Measurements from ENCODE around the gene PDZD11. TPM values are rescaled to one million over a fixed set of nuclear protein-coding genes. Genes with fewer than 3 reads are reported as not detected.

Gene PDZD11, protein sequence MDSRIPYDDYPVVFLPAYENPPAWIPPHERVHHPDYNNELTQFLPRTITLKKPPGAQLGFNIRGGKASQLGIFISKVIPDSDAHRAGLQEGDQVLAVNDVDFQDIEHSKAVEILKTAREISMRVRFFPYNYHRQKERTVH
- total RNA-seq: 10 to 100 TPM in 4 of 5 experiments, 1 to 10 TPM in 1; 5.9 to 34.1 (median 10.8) TPM
- 10 to 100 TPM; 25.6 to 36.7 TPM for polyA plus RNA-seq
- total RNA-seq: 7.5 reads per million, percentile 31 among the genes with 10 or more reads in this experiment

DNA sequence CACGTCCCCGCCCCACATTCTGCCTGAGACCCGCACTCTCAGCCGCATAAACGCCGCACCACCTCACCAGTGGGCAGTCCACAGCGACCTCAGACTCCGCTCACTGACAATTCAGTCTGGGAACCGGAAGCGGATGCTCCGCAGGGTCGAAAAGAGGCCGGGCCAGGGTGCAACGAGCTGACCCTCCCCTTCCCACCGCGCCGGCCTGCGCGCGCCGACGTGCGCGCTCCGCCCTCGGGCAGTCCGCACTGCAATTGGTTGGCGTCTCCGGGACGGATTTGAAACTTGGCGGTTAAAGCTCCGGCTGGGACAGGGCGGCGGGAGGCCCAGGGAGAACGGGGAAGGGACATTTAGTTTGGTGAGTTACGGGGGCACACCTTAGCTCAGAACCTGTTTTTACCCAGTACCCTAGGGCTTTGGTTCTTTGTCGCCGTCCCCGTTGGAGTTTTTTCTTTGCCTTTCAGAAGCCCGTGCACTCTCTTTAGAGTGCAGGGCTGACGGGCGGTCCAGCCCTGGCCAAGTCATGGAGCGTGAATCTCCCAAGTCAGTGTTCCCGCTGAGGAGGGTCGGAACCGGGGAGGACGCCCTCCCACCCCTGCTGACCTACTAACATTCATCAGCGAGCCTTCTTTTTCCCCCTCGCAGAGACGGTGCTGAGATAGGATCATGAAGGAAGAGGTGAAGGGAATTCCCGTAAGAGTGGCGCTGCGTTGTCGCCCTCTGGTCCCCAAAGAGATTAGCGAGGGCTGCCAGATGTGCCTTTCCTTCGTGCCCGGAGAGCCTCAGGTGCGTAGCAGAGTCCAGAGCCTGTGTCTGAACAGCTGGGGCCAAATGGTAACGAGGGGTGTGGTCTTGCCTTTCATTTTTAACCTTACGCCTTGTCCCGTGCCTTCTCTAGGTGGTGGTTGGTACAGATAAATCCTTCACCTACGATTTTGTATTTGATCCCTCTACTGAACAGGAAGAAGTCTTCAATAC lies at the start of gene PDZD11, which contains the start of gene KIF4A:
Gene PDZD11, minus strand, starts transcription at position 135 of the 978 bp plus-strand sequence. CDS start 586 bp downstream, outside the sequence.
Gene KIF4A, plus strand, starts transcription at position 312 of the 978 bp plus-strand sequence. Its CDS starts 355 bp downstream, at position 667.
- Mint-ChIP-seq H3K27me3 (no peaks in the 10 kb centered on the region), H3K9me3 (peaks cover 0 to 2% (median 0%) of the 10 kb centered on the region in 11 donors), H3K4me3 (peak within 1 kb of the TSS; percentile 84 to 93 (median 88)), H3K36me3 (peaks cover 0 to 11% (median 6%) of the 10 kb centered on the region in 5 donors), H3K4me1 (peaks cover 0 to 27% (median 15%) of the 10 kb centered on the region in 7 donors), H3K27ac (peak within 1 kb of the TSS; percentile 36 to 92 (median 84))
- CTCF ChIA-PET: interaction anchor here (0.7 kb wide), 1 partner anchor 13 kb away, joined by 4 read pairs; no protein-coding TSS in a partner anchor
- H3K4me1 ChIP-seq (ENCODE audit: control insufficient read depth in 2 of 2, insufficient read depth in 2 of 2, low read length in 2 of 2): peaks cover 5 to 9% of the 10 kb centered on the region in 2 donors
- H3K36me3 ChIP-seq (ENCODE audit: control insufficient read depth in 2 of 3, insufficient read depth in 3 of 3, low read length in 3 of 3): peaks cover 0 to 10% (median 0%) of the 10 kb centered on the region in 3 experiments
- no peaks in the 10 kb centered on the region for H3K27me3 ChIP-seq (ENCODE audit: control insufficient read depth in 2 of 2, insufficient read depth in 2 of 2, low read length in 2 of 2)
- intact Hi-C loops (cut with micrococcal nuclease): loop anchor here (1.0 to 10.0 kb wide), 6 partner anchors 47 to 675 kb away; partner anchors contain the start of genes IGBP1 (in 2 of the 2) and EDA (in 1 of the 2)
- POLR2A ChIA-PET: interaction anchor here (0.6 to 1.4 kb wide), 3 partner anchors 109 to 156 kb away, joined by 3 to 6 read pairs (median 3); no protein-coding TSS in a partner anchor
- ATAC-seq (peak; percentile 99), DNase-seq (peak; percentile 47 to 86 (median 63))
- H3K4me3 ChIP-seq (ENCODE audit: low read length): peak within 1 kb of the TSS; percentile 89
- no peaks in the 10 kb centered on the region for H3K9me3 ChIP-seq (ENCODE audit: control insufficient read depth in 2 of 3, low read length in 3 of 3)
- peak within 1 kb of the TSS; percentile 60 for H3K27ac ChIP-seq (ENCODE audit: low read depth, low read length)

DNA sequence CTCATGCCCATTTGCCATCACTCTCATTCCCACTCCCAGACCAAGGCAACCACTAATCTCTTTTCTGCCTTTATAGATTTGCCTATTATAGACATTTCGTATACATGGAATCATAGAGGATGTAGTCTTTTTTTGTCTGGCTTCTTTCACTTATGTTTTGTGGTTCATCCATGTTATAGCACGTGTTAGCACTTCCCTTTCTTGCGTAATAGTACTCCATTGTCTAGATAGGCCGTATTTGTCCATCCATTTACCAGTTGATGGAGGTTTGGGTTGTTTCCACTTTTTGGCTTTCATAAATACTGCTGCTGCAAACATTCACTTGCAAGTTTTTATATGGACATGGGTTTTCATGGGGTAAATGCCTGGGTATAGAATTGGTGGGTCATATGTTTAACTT lies 48.6 kb upstream of the PDZD11 start:
- no peaks in the 10 kb centered on the region for H3K9me3 ChIP-seq (ENCODE audit: control insufficient read depth in 2 of 3, low read length in 3 of 3)
- H3K4me1 Mint-ChIP-seq: peaks cover 0 to 15% (median 0%) of the 10 kb centered on the region in 7 donors
- H3K27me3 Mint-ChIP-seq: no peaks in the 10 kb centered on the region
- DNase-seq (no peak), ATAC-seq (no peak)
- H3K4me3 ChIP-seq (ENCODE audit: low read length): no peak overlapping the region
- no peaks in the 10 kb centered on the region for H3K4me1 ChIP-seq (ENCODE audit: control insufficient read depth in 2 of 2, insufficient read depth in 2 of 2, low read length in 2 of 2)
- no peak overlapping the region for H3K27ac ChIP-seq (ENCODE audit: low read depth, low read length)
- H3K36me3 Mint-ChIP-seq: peaks cover 0 to 23% (median 0%) of the 10 kb centered on the region in 5 donors
- CTCF ChIA-PET: no interaction called here
- H3K27me3 ChIP-seq (ENCODE audit: control insufficient read depth in 2 of 2, insufficient read depth in 2 of 2, low read length in 2 of 2): no peaks in the 10 kb centered on the region
- H3K9me3 Mint-ChIP-seq: no peaks in the 10 kb centered on the region
- no peak overlapping the region for H3K4me3 Mint-ChIP-seq
- POLR2A ChIA-PET: no interaction called here
- no peaks in the 10 kb centered on the region for H3K36me3 ChIP-seq (ENCODE audit: control insufficient read depth in 2 of 3, insufficient read depth in 3 of 3, low read length in 3 of 3)
- no peak overlapping the region for H3K27ac Mint-ChIP-seq
- intact Hi-C loops (cut with micrococcal nuclease): no loop called here

DNA sequence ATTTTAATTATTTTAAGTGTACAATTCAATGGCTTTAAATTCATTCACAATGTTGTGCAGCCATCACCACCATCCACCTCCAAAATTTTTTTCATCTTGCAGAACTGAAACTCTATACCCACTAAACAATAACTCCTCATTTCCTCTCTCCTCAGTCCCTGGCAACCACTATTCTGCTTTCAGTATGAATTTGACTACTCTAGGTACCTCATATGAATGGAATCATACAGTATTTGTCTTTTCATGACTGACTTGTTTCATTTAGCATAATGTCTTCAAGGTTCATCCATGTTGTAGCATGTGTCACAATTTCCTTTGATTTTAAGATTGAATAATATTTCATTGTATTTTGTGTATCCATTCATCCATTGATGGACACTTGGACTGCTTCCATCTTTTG lies 47.0 kb upstream of the PDZD11 start:
- Mint-ChIP-seq H3K27me3 (no peaks in the 10 kb centered on the region), H3K4me1 (peaks cover 0 to 15% (median 0%) of the 10 kb centered on the region in 7 donors), H3K9me3 (no peaks in the 10 kb centered on the region), H3K27ac (peak overlapping the region in 1 of 9 donors; percentile 51), H3K4me3 (peak overlapping the region in 1 of 10 donors; percentile 39), H3K36me3 (peaks cover 0 to 27% (median 0%) of the 10 kb centered on the region in 5 donors)
- no peaks in the 10 kb centered on the region for H3K4me1 ChIP-seq (ENCODE audit: control insufficient read depth in 2 of 2, insufficient read depth in 2 of 2, low read length in 2 of 2)
- H3K27me3 ChIP-seq (ENCODE audit: control insufficient read depth in 2 of 2, insufficient read depth in 2 of 2, low read length in 2 of 2): no peaks in the 10 kb centered on the region
- H3K27ac ChIP-seq (ENCODE audit: low read depth, low read length): no peak overlapping the region
- no peak overlapping the region for H3K4me3 ChIP-seq (ENCODE audit: low read length)
- DNase-seq: no peak
- ChIA-PET CTCF (no interaction called here), POLR2A (no interaction called here)
- no peak for ATAC-seq
- intact Hi-C loops (cut with micrococcal nuclease): loop anchor here in 1 of 2 donors (2.0 kb wide), 1 partner anchor 46 kb away; the partner anchor contains the start of gene KIF4A
- no peaks in the 10 kb centered on the region for H3K9me3 ChIP-seq (ENCODE audit: control insufficient read depth in 2 of 3, low read length in 3 of 3)
- H3K36me3 ChIP-seq (ENCODE audit: control insufficient read depth in 2 of 3, insufficient read depth in 3 of 3, low read length in 3 of 3): no peaks in the 10 kb centered on the region

DNA sequence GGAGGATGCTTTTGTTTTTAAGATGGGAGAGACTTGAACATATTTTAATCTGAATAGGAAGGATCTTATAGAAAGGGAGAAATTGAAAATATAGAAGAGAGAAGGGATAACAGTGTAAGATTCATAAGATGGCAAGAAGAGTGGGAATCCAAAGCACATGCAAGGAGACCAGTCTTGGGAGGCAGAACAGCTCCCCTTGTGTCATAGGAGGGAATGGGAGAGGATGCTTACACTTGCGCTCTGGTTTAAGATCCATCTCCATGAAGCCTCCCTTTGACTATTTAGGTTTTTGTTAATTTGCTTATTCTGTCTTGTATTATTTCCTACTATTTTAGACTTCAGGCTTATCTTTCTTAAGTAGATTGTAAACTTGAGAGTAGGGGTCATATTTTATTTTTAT lies 42.9 kb upstream of the PDZD11 start:
- Histone ChIP-seq H3K27ac (ENCODE audit: low read depth, low read length) (no peak overlapping the region), H3K9me3 (ENCODE audit: control insufficient read depth in 2 of 3, low read length in 3 of 3) (no peaks in the 10 kb centered on the region), H3K36me3 (ENCODE audit: control insufficient read depth in 2 of 3, insufficient read depth in 3 of 3, low read length in 3 of 3) (no peaks in the 10 kb centered on the region), H3K4me1 (ENCODE audit: control insufficient read depth in 2 of 2, insufficient read depth in 2 of 2, low read length in 2 of 2) (no peaks in the 10 kb centered on the region), H3K4me3 (ENCODE audit: low read length) (no peak overlapping the region), H3K27me3 (ENCODE audit: control insufficient read depth in 2 of 2, insufficient read depth in 2 of 2, low read length in 2 of 2) (no peaks in the 10 kb centered on the region)
- no peak for ATAC-seq
- intact Hi-C loops (cut with micrococcal nuclease): no loop called here
- peaks cover 0 to 13% (median 0%) of the 10 kb centered on the region in 7 donors for H3K4me1 Mint-ChIP-seq
- POLR2A ChIA-PET: no interaction called here
- no peak for DNase-seq
- H3K27me3 Mint-ChIP-seq: no peaks in the 10 kb centered on the region
- CTCF ChIA-PET: no interaction called here
- H3K9me3 Mint-ChIP-seq: no peaks in the 10 kb centered on the region
- H3K27ac Mint-ChIP-seq: no peak overlapping the region
- peaks cover 0 to 31% (median 0%) of the 10 kb centered on the region in 5 donors for H3K36me3 Mint-ChIP-seq
- no peak overlapping the region for H3K4me3 Mint-ChIP-seq

DNA sequence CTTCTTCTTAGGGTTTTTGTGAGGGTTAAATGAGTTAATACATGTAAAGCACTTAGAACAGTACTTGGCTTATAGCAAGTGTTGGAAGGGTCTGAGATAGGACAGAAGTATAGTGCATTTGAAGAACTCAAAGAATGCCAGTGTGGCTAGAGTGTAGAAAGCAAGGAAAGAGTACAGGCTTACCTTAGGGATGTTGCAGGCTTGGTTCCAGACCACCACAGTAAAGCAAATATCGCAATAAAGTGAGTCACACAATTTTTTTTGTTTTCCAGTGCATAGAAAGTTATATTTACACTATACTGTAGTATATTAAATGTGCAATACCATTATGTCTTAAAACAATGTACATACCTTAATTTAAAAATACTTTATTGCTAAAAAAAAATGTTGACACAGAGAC lies 41.4 kb upstream of the PDZD11 start:
- Histone ChIP-seq H3K4me1 (ENCODE audit: control insufficient read depth in 2 of 2, insufficient read depth in 2 of 2, low read length in 2 of 2) (no peaks in the 10 kb centered on the region), H3K27me3 (ENCODE audit: control insufficient read depth in 2 of 2, insufficient read depth in 2 of 2, low read length in 2 of 2) (no peaks in the 10 kb centered on the region), H3K27ac (ENCODE audit: low read depth, low read length) (no peak overlapping the region), H3K9me3 (ENCODE audit: control insufficient read depth in 2 of 3, low read length in 3 of 3) (no peaks in the 10 kb centered on the region), H3K36me3 (ENCODE audit: control insufficient read depth in 2 of 3, insufficient read depth in 3 of 3, low read length in 3 of 3) (no peaks in the 10 kb centered on the region), H3K4me3 (ENCODE audit: low read length) (no peak overlapping the region)
- peaks cover 0 to 9% (median 0%) of the 10 kb centered on the region in 7 donors for H3K4me1 Mint-ChIP-seq
- no peak for DNase-seq
- no peak overlapping the region for H3K27ac Mint-ChIP-seq
- H3K4me3 Mint-ChIP-seq: no peak overlapping the region
- H3K9me3 Mint-ChIP-seq: no peaks in the 10 kb centered on the region
- peaks cover 0 to 32% (median 0%) of the 10 kb centered on the region in 5 donors for H3K36me3 Mint-ChIP-seq
- no peaks in the 10 kb centered on the region for H3K27me3 Mint-ChIP-seq
- CTCF ChIA-PET: no interaction called here
- POLR2A ChIA-PET: interaction anchor here (0.6 kb wide), 1 partner anchor 24 kb away, joined by 3 read pairs; no protein-coding TSS in a partner anchor
- no peak for ATAC-seq
- intact Hi-C loops (cut with micrococcal nuclease): no loop called here

DNA sequence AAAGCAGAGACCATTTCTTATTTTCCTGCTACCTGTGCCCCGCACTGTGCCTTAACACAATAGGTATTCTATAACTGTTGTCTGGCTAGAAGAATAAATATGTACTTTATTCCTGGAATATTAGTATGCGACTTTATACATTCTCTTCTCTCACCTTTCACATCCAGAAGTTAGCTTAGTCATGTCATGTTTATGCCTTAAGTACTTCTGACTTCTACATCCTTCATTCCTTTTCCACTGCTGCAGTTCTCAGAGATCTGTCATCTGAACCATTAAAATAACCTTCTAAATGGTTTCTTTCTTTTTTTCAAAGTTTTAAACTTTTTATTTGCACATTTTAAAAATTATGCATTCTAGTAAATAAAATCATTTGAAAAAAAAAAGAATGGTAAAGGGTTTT lies 34.6 kb upstream of the PDZD11 start:
- no peak overlapping the region for H3K27ac Mint-ChIP-seq
- no peaks in the 10 kb centered on the region for H3K9me3 Mint-ChIP-seq
- POLR2A ChIA-PET: no interaction called here

More for the DNA sequence above, 34.6 kb upstream of the PDZD11 start:
- intact Hi-C loops (cut with micrococcal nuclease): no loop called here
- Histone ChIP-seq H3K4me3 (ENCODE audit: low read length) (no peak overlapping the region), H3K36me3 (ENCODE audit: control insufficient read depth in 2 of 3, insufficient read depth in 3 of 3, low read length in 3 of 3) (no peaks in the 10 kb centered on the region), H3K4me1 (ENCODE audit: control insufficient read depth in 2 of 2, insufficient read depth in 2 of 2, low read length in 2 of 2) (no peaks in the 10 kb centered on the region), H3K27me3 (ENCODE audit: control insufficient read depth in 2 of 2, insufficient read depth in 2 of 2, low read length in 2 of 2) (no peaks in the 10 kb centered on the region), H3K9me3 (ENCODE audit: control insufficient read depth in 2 of 3, low read length in 3 of 3) (no peaks in the 10 kb centered on the region), H3K27ac (ENCODE audit: low read depth, low read length) (no peak overlapping the region)
- peaks cover 0 to 9% (median 0%) of the 10 kb centered on the region in 5 donors for H3K36me3 Mint-ChIP-seq
- DNase-seq (no peak), ATAC-seq (no peak)
- no peak overlapping the region for H3K4me3 Mint-ChIP-seq
- peaks cover 0 to 4% (median 0%) of the 10 kb centered on the region in 7 donors for H3K4me1 Mint-ChIP-seq
- H3K27me3 Mint-ChIP-seq: no peaks in the 10 kb centered on the region
- CTCF ChIA-PET: no interaction called here

Data from naive thymus-derived CD4-positive, alpha-beta T cell (primary cell).